ENCODE data around the gene TMEM132A. TPM values are rescaled to one million over a fixed set of nuclear protein-coding genes. Genes with fewer than 3 reads are reported as not detected.

The TMEM132A gene
- total RNA-seq, 2 donors from 2014 or later, result 2.4 to 3.5 TPM

DNA sequence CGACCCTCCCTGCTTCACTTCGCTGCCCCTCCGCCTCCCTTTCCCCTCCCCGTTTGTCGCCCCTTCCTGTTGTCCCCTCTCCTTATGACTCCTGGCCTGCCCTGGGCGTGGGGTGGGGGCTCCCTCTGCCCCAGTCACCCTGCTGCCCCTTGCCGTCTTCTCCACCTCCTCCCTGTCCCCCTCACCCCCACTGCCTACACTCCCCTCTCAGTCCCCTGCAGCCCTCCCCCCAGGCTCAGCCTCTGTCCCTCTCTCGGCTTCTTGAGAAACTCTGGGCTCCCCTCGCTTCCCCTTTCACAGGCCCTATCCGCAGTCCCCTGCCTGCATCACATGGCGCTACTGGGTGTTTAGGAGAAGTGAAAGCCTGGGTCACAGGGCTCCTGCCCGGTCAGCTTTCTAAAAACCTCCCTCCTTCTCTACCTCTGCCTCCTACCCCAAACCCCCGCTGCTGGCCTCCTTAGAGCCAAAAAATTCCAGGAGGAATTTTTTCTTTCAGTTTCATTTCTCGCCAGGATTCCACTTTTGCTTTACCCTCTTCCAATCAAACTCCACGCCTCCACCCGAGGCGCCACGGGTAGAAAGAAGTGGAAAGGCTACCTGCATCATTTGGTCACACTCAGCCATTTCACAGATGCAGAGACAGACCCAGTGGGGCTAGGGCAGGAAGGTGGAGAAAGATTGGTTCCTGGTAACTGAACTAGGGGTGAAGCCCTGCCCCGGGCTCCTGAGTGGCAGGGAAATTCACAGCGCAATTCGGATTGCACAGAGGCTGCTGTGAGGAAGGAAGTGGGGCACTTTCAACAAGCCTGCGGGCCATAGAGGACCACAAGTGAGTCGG, 27.9 kb downstream of the TMEM132A start, which contains the start of gene SLC15A3:
Gene SLC15A3, minus strand, starts transcription at position 273 of the 838 bp plus-strand sequence. CDS start 625 bp downstream, outside the sequence.
- Mint-ChIP-seq H3K36me3 (ENCODE audit: insufficient read depth in 2 of 2) (no peaks in the 10 kb centered on the region), H3K4me1 (ENCODE audit: low read depth) (peaks cover 23% of the 10 kb centered on the region), H3K27me3 (ENCODE audit: low read depth) (peaks cover 18% of the 10 kb centered on the region), H3K27ac (peak within 1 kb of the TSS; percentile 8), H3K4me3 (peak within 1 kb of the TSS; percentile 72 to 86), H3K9me3 (no peaks in the 10 kb centered on the region)
- peak; percentile 64 for ATAC-seq (replicated peaks in 1 of 2)
- DNase-seq, result peak; percentile 28 to 37

DNA sequence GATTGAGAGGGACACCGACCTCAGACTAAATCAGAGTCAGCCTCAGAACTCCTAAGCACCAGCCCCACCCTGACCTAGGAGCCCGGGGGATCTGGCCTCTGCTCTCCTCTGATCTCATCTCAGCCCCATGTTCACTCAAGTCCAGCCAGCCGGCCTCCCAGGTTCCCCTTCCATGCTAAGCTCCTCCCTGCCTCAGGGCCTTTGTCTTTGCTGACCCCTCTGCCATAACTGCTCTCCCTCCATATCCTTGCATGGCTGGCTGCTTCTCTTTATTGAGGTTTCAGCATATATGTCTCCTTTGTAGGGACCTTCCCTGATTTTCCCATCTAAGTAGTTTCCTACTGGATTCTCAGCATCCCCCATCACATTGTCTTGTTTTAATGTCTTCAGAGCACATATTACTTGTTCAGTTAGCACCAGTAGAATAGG, 28.5 kb downstream of the TMEM132A start:
- Mint-ChIP-seq H3K27ac (no peak overlapping the region), H3K4me3 (peak overlapping the region; percentile 15 to 86), H3K4me1 (ENCODE audit: low read depth) (peaks cover 23% of the 10 kb centered on the region), H3K9me3 (no peaks in the 10 kb centered on the region), H3K36me3 (ENCODE audit: insufficient read depth in 2 of 2) (no peaks in the 10 kb centered on the region), H3K27me3 (ENCODE audit: low read depth) (peaks cover 18% of the 10 kb centered on the region)
- DNase-seq (no peak), ATAC-seq (replicated peaks in 1 of 2) (peak in 1 of 2 donors; percentile 12)

DNA sequence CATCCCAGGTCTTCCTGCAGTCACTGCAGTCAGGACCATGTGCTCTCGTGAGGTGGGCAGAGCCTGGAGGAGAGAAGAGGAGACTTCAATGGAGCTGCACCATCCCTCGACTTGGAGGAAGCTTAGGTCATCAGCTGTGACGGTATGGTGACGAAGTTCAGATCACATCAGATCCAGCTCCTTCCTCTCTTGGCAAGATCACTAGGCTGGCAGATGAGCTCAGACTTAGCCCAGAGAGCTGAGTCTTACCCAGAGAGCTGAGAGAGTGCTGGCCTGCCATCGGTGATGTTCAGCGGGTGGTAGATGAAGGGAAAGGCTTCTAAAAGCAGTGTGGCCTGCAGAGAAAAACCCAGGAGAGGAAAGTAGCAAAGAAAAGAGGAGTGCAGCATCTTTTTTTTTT, 29.5 kb downstream of the TMEM132A start:
- no peak for DNase-seq
- peaks cover 19% of the 10 kb centered on the region for H3K4me1 Mint-ChIP-seq (ENCODE audit: low read depth)
- H3K9me3 Mint-ChIP-seq, result no peaks in the 10 kb centered on the region
- H3K36me3 Mint-ChIP-seq (ENCODE audit: insufficient read depth in 2 of 2), result no peaks in the 10 kb centered on the region
- H3K27ac Mint-ChIP-seq, result no peak overlapping the region
- no peak overlapping the region for H3K4me3 Mint-ChIP-seq
- peaks cover 18% of the 10 kb centered on the region for H3K27me3 Mint-ChIP-seq (ENCODE audit: low read depth)
- ATAC-seq (replicated peaks in 1 of 2), result no peak

DNA sequence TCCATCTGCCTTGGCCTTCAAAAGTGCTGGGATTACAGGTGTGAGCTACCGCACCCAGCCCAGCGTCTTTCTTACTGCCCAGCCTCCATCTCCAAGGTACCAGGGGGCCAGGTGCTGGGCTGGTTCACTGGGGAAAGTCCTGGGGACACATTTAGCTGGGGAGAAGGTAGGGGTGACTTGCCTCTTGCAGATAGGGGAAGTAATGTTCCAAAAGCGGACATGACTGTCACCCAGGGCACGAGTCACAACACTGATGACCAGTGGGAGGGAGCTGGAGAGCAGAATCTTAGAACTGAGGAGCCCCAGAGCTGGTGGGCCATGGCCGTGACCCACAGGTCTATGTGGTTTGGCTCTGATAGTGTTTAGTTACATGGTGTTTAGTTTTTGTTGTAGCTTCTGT, 30.2 kb downstream of the TMEM132A start:
- no peak for ATAC-seq (replicated peaks in 1 of 2)
- Mint-ChIP-seq H3K27ac (no peak overlapping the region), H3K4me1 (ENCODE audit: low read depth) (peaks cover 16% of the 10 kb centered on the region), H3K36me3 (ENCODE audit: insufficient read depth in 2 of 2) (no peaks in the 10 kb centered on the region), H3K4me3 (no peak overlapping the region), H3K9me3 (no peaks in the 10 kb centered on the region), H3K27me3 (ENCODE audit: low read depth) (peaks cover 18% of the 10 kb centered on the region)
- no peak for DNase-seq

DNA sequence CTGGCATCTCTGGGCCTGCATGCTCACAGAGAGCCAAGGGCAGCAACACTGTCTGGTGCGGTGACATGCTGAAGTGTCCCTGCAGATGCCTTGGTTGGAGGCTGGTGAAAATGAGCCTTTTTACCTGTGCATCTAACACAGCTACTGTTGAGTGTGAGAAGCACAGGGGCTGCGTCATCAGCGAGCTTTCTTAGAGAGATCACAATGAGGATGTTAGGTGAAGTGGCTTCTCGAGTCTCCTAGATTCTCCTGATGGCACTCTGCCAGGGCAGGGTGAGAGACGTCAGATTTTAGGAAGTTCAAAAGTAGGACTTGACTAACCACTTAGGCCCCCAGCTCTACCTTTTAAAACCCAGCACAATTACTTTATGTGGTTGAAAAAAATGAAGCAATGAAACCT, 31.3 kb downstream of the TMEM132A start:
- Mint-ChIP-seq H3K4me3 (no peak overlapping the region), H3K4me1 (ENCODE audit: low read depth) (peaks cover 16% of the 10 kb centered on the region), H3K9me3 (no peaks in the 10 kb centered on the region), H3K36me3 (ENCODE audit: insufficient read depth in 2 of 2) (no peaks in the 10 kb centered on the region), H3K27ac (no peak overlapping the region), H3K27me3 (ENCODE audit: low read depth) (peaks cover 23% of the 10 kb centered on the region)
- no peak for DNase-seq
- no peak for ATAC-seq (replicated peaks in 1 of 2)

DNA sequence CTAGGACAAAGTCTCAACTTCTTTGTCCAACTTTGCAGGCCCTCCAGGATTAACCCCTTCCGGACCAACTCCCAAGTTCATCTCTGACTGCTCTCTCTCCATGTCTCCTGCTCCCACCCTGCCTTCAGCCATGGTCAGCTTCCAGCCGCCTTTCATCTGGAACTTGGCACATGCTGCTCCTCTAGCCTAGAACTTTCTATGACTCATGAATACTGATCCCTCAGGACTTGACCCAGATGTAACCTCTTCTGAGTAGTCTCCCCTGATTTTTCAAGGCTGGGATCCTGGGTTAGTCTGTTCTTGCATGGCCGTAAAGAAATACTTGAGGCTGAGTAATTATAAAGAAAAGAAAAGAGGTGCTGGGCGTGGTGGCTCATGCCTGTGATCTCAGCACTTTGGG, 32.9 kb downstream of the TMEM132A start:
- DNase-seq (no peak), ATAC-seq (replicated peaks in 1 of 2) (no peak)
- Mint-ChIP-seq H3K9me3 (no peaks in the 10 kb centered on the region), H3K27me3 (ENCODE audit: low read depth) (peaks cover 23% of the 10 kb centered on the region), H3K4me3 (no peak overlapping the region), H3K36me3 (ENCODE audit: insufficient read depth in 2 of 2) (no peaks in the 10 kb centered on the region), H3K4me1 (ENCODE audit: low read depth) (peaks cover 8% of the 10 kb centered on the region), H3K27ac (no peak overlapping the region)

DNA sequence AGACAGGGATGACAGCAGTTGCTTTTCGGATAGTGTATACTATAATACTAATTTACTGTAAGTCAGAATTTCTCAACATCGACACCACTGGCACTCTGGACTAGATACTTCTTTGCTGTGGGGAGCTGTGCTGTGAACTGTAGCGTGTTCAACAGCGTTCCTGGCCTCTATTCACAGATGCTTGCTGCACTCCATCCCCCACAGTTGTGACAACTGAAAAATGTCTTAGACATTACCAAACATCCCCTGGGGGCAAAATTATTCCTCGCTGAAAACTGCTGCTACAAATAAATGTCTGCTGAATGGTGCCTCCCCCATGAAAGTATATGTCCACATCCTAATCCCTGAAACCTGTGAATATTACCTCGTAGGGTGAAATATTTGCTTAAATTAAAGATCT, 35.2 kb downstream of the TMEM132A start:
- ATAC-seq (replicated peaks in 1 of 2) (no peak), DNase-seq (no peak)
- H3K4me1 Mint-ChIP-seq (ENCODE audit: low read depth), result no peaks in the 10 kb centered on the region
- no peak overlapping the region for H3K4me3 Mint-ChIP-seq
- H3K36me3 Mint-ChIP-seq (ENCODE audit: insufficient read depth in 2 of 2), result no peaks in the 10 kb centered on the region
- H3K9me3 Mint-ChIP-seq, result no peaks in the 10 kb centered on the region
- peaks cover 6% of the 10 kb centered on the region for H3K27me3 Mint-ChIP-seq (ENCODE audit: low read depth)
- H3K27ac Mint-ChIP-seq, result no peak overlapping the region

DNA sequence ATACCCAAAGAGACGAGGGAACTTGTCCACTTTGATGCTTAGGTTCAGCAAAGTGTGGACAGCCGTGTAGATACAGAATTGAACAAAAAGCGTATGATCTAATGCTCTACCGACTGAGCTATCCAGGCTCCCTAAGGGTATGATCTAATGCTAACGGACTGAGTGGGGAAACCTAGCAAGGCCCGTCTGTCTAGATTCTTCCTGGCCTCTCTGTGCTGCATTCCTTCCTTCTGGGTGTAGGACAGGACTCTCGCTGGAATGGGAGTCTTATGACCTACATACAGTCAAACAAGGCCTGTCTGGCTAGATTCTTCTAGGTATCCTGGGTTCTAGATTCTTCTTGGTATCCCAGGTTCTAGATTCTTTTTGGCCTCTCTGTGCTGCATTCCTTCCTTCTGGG, 36.1 kb downstream of the TMEM132A start:
- H3K36me3 Mint-ChIP-seq (ENCODE audit: insufficient read depth in 2 of 2), result no peaks in the 10 kb centered on the region
- H3K27ac Mint-ChIP-seq, result no peak overlapping the region
- no peak overlapping the region for H3K4me3 Mint-ChIP-seq
- ATAC-seq (replicated peaks in 1 of 2), result no peak
- no peak for DNase-seq
- H3K9me3 Mint-ChIP-seq, result no peaks in the 10 kb centered on the region
- peaks cover 6% of the 10 kb centered on the region for H3K27me3 Mint-ChIP-seq (ENCODE audit: low read depth)
- H3K4me1 Mint-ChIP-seq (ENCODE audit: low read depth), result no peaks in the 10 kb centered on the region

DNA sequence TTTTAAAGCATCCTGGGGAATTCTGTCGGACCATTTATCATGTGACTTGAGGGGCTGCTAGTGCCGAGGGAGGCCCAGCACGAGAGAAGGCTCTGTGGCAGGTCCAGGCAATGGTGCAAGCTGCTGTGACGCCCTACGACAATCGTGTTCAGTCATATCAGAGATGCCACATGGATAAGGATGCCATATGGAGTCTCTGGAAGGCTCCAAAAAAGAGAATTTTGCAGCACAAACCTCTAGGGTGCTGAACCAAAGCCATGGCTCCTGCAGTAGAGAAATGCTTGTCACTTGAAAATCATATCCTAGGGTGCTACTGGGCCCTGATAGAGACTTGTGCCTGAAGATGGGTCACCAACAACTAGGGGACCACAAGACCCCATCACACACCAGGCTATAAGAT, 40.5 kb downstream of the TMEM132A start:
- H3K27me3 Mint-ChIP-seq (ENCODE audit: low read depth), result peaks cover 1% of the 10 kb centered on the region
- H3K4me3 Mint-ChIP-seq, result no peak overlapping the region
- peaks cover under 1% of the 10 kb centered on the region for H3K4me1 Mint-ChIP-seq (ENCODE audit: low read depth)
- no peaks in the 10 kb centered on the region for H3K9me3 Mint-ChIP-seq
- DNase-seq (no peak), ATAC-seq (replicated peaks in 1 of 2) (no peak)
- H3K27ac Mint-ChIP-seq, result no peak overlapping the region
- H3K36me3 Mint-ChIP-seq (ENCODE audit: insufficient read depth in 2 of 2), result peaks cover 1 to 6% of the 10 kb centered on the region in 2 donors

DNA sequence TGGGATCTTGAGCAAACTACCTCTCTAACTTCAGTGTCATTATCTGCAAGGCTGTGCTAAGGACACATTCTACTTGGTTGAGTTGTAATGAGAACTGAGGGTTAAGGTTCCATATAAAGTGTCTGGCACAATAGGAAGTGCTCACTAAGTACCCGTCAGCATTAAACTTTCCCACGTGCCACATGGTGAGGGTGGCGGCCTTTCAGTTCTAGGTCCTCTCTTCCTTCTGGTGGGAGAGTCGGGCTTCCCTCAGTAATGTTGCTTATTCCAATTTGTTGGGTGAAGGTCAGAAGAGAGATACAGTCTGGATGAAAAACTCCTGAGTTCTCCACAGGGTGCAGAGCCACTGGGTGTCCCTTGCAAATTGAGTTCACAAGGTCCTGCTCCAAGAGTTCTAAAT, 42.6 kb downstream of the TMEM132A start:
- peaks cover 19% of the 10 kb centered on the region for H3K4me1 Mint-ChIP-seq (ENCODE audit: low read depth)
- DNase-seq (no peak), ATAC-seq (replicated peaks in 1 of 2) (no peak)
- H3K9me3 Mint-ChIP-seq, result no peaks in the 10 kb centered on the region
- peaks cover 3 to 8% of the 10 kb centered on the region in 2 donors for H3K36me3 Mint-ChIP-seq (ENCODE audit: insufficient read depth in 2 of 2)
- no peaks in the 10 kb centered on the region for H3K27me3 Mint-ChIP-seq (ENCODE audit: low read depth)
- no peak overlapping the region for H3K4me3 Mint-ChIP-seq
- H3K27ac Mint-ChIP-seq, result no peak overlapping the region

DNA sequence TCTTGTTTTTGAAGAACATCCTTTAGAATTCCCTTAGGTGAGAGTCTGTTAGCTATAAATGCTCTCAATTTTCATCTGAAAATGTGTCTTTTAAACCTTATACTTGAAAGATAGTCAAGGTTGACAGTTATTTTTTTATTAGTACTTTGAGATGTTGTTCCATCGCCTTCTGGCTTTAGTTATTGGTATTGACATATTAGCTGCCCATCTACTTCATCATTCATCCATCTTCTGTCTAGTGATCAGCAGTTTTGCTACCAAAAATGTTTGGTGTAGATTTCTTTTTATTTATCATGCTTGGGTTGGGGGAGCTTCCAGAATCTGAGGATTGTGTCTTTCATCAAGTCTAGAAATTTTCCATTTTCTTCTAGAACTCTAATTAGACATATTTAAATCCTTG, 44.0 kb downstream of the TMEM132A start:
- no peaks in the 10 kb centered on the region for H3K9me3 Mint-ChIP-seq
- H3K36me3 Mint-ChIP-seq (ENCODE audit: insufficient read depth in 2 of 2), result peaks cover 11 to 14% of the 10 kb centered on the region in 2 donors
- H3K27me3 Mint-ChIP-seq (ENCODE audit: low read depth), result no peaks in the 10 kb centered on the region
- H3K4me1 Mint-ChIP-seq (ENCODE audit: low read depth), result peaks cover 20% of the 10 kb centered on the region
- no peak for ATAC-seq (replicated peaks in 1 of 2)
- no peak for DNase-seq
- H3K27ac Mint-ChIP-seq, result no peak overlapping the region
- no peak overlapping the region for H3K4me3 Mint-ChIP-seq

DNA sequence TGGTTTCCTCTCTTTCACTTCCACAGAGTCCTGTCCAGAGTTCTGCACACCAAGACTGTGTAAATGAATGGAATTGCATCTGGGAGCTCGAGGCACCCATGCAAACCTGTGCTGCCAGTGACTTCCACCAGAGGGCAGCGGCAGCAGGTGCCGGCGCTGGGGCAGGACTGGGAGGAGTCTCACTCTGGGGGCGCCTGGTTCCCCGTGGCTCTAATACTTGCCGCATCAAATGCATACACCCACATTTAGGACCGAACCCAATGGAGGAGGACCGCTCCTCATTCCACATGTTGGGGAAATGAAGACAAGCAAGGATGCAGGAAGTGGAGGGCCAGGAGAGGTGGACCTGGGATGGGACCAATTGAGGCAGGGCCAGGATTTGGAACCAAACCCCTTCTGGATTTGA, 46.1 kb downstream of the TMEM132A start:
- peak overlapping the region; percentile 48 for H3K27ac Mint-ChIP-seq

DNA sequence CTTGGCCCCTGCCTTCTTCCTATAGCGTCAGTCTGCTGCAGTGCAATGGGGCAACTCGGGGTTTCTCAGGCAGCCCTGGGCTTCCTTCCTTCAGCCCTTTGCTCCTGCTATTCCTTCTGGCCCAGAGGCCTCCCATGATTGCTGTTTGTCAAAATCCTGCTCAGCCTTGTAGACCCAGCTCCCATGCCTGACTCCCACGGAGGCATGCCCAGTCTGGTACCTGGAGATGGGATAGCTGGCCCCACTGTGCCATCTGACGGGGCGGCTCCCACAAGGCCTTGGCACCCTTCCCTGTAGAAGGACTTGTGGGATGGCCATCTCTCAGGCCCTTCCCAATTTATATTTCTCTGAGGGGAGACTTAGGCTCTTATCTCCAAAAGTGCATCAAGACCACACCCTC, 46.6 kb downstream of the TMEM132A start:
- ATAC-seq (replicated peaks in 1 of 2), result no peak
- peak overlapping the region; percentile 87 to 93 for H3K4me3 Mint-ChIP-seq
- peaks cover 45% of the 10 kb centered on the region for H3K4me1 Mint-ChIP-seq (ENCODE audit: low read depth)
- H3K27ac Mint-ChIP-seq, result peak overlapping the region; percentile 14
- peaks cover 21 to 34% of the 10 kb centered on the region in 2 donors for H3K36me3 Mint-ChIP-seq (ENCODE audit: insufficient read depth in 2 of 2)
- no peaks in the 10 kb centered on the region for H3K9me3 Mint-ChIP-seq
- DNase-seq, result no peak
- H3K27me3 Mint-ChIP-seq (ENCODE audit: low read depth), result no peaks in the 10 kb centered on the region

More for the DNA sequence above, 46.1 kb downstream of the TMEM132A start:
- peaks cover 42% of the 10 kb centered on the region for H3K4me1 Mint-ChIP-seq (ENCODE audit: low read depth)
- peaks cover 19 to 31% of the 10 kb centered on the region in 2 donors for H3K36me3 Mint-ChIP-seq (ENCODE audit: insufficient read depth in 2 of 2)
- DNase-seq (peak; percentile 82 to 85), ATAC-seq (replicated peaks in 1 of 2) (peak; percentile 51 to 59)
- peak overlapping the region; percentile 87 to 93 for H3K4me3 Mint-ChIP-seq
- no peaks in the 10 kb centered on the region for H3K9me3 Mint-ChIP-seq
- no peaks in the 10 kb centered on the region for H3K27me3 Mint-ChIP-seq (ENCODE audit: low read depth)

Data from activated T-cell treated with anti-CD3 and anti-CD28 coated beads, Interleukin-2, amount 50 U/mL, for 72 hours (primary cell).